Right ventricle myocardium inferior (tissue), 1 donor: Measurements from ENCODE around the gene ARL2BP. TPM values are rescaled to one million over a fixed set of nuclear protein-coding genes. Genes with fewer than 3 reads are reported as not detected.

Source experiments
- ATAC-seq: fragments of 200-7000 bp; cut with Tn5 transposase; one replicate; pipeline ENCODE4 v1.9.1; 2020; ENCODE audit warnings: mild to moderate bottlenecking, moderate library complexity
- DNase-seq: peaks from one replicate; pipeline ENCODE4 v3.0.0; 2021; ENCODE audit errors: missing footprints
- intact Hi-C: fragments of 100-400 bp; cut with DNase I; formaldehyde crosslinking; loops from one replicate; pipeline ENCODE4 v1.11.0; 2022
- total RNA-seq: library from RNA; stranded (reverse); fragmentation: NEBNext Ultra II Directional; extraction: Animal tissue kit (Norgen Biotek cat#: 25700); gene quantifications from one replicate; pipeline ENCODE4 v1.2.1, GENCODE V29; 2021
- donor health status: DM: no; HTN: yes; CAD: no; lungs with severe emphysema.

Gene ARL2BP
- total RNA-seq, 1 donor from 2014 or later, result 64.1 TPM

DNA sequence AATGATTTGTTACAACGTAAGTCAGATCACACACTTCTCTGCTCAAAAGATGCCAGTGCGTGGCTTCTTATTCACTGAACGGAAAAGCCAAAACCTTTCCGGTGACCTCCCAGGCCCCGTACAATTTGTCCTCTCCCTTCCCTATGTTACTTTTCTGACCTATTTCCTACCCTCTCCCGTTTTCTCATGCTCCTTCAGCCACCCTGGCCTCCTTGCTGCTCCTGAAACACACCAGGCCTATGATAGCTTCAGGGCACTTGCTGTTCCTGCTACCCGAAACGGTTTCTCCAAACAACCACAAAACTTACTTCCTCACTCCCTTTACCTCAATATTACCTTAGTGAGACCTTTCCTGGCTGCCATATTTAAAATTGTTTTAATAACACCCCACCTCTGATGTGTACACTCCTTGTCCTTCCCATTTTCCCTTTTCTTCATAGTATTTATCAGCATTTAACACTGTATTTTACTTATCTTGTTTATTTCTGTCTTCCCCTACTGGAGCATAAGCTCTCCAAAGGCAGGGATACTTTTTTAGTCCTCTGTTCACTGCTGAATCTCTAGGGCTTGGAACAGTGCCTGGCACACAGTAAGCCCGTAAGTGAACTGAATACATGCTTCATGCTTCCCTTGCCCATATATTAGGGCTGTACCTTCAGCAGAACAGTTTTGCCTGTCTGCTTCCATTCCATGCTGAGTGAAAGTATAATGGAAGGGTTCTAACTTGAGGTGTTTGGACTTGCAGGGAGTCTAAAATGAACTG is 10.9 kb upstream of the ARL2BP start:
- DNase-seq (no peak), ATAC-seq (peak; percentile 88)
- intact Hi-C loops, result loop anchor here (5.0 kb wide), 1 partner anchor 47 kb away; the partner anchor contains the start of genes PSME3IP1 and RSPRY1

DNA sequence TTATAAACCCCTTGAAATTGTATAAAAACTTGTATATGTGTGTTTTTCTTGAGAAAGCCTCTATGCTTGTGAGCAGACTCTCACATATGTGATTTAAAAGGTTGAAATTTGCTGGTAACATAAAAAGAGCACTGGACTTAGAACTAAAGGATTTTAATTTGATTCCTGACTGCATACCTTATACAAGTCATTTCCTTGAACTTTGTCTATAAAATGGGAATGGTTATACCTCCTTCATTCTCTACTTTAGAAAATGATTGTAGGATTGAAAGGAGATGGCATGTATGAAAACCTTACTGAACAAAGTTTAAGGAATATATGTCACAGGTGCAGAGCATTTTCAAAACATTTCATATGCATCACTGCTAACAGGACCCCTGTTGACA is 10.4 kb upstream of the ARL2BP start:
- ATAC-seq (no peak), DNase-seq (no peak)
- intact Hi-C loops, result loop anchor here (5.0 kb wide), 1 partner anchor 47 kb away; the partner anchor contains the start of genes PSME3IP1 and RSPRY1

DNA sequence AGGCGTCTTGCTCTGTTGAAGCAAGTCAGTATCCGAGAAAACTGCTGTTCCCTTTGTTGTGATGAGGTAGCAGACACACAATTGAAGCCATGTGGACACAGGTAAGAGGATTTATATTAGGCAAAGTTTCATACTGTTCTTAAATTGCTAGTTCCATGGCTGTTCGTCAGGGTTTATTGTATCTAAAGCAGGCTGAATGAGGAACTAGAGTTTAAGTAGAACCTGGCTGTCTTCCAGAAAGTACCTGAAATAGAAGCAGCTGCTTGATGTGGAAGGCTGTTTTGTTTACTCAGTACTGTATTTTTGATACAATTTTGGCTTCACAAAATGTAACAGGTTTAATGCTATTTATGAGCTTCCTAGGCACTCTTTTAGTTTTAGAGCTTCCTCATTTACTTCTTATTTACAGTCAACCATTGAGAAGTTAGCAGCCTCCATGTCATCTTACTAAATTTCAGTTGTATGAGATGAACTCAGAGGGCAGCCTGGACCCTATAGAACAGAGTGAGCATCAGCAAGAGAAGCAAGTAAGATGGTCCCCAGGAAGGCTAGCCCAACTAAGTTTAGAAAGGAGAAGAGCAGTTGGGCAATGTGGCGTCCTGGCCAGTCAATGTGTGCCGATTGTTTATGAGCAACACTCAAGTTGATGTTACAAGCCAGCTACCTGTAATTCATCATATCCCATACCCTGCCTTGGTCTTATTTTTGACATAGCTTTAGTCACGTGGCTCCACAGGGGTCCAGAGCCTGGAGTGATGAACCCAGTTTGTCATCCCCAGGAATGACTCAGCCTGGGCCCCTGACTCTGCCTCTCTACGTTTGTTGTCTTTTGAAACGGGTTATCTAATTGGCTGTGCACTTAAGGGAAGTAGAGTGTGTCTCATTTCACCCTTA is 9.7 kb upstream of the ARL2BP start:
- ATAC-seq (no peak), DNase-seq (no peak)
- intact Hi-C loops, result no loop called here

DNA sequence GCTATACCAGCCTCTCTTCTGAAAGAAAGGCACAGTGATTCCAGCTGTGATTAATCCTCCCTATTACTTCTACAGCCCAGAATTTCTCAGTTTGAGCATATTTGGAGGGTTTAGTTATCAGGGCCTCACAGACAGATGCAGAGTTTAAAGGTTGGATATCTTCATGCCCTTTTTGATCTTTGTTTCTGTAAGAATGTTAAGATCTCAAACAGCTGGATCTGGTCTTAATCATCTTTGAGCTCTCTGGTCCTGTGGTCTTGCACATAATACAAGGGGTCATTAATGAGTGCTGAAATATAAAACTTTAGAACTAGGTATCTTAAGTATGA is 9.1 kb upstream of the ARL2BP start:
- ATAC-seq (no peak), DNase-seq (no peak)
- intact Hi-C loops, result no loop called here

DNA sequence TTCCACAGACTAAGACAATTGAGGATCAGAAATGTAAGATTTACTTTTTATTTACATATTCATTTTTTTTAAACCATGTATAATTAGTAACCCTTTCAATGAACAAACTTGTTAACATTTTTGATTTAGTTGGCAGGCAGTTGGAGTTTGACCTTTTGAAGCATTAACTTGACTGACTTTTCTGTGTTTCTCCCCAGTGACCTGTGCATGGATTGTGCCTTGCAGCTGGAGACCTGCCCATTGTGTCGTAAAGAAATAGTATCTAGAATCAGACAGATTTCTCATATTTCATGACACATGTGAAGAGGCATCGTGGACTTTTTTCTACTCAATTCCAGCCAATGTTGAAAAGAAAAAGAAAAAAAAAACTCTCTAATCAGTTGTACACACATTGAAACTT is 6.4 kb upstream of the ARL2BP start:
- intact Hi-C loops, result no loop called here
- DNase-seq (no peak), ATAC-seq (no peak)

DNA sequence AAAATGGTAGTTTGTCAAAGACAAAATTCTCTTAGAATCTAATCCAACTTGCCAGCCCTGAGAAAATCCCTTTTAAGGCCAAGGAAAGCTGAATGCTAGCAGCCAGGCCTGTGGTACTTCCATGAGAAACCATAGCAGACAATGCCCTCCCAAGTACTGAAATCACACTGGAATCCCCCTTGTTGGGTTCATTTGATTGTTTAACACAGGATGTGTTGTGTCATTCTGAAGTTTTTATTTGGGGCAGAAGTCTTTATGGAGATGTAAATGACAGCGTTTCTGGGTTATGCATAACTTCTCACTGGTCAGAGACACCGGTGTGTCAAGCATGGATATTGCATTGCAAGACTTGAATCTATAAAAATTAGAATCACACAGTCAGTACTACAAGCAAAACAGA is 6.0 kb upstream of the ARL2BP start:
- intact Hi-C loops, result no loop called here
- DNase-seq, result no peak
- no peak for ATAC-seq

DNA sequence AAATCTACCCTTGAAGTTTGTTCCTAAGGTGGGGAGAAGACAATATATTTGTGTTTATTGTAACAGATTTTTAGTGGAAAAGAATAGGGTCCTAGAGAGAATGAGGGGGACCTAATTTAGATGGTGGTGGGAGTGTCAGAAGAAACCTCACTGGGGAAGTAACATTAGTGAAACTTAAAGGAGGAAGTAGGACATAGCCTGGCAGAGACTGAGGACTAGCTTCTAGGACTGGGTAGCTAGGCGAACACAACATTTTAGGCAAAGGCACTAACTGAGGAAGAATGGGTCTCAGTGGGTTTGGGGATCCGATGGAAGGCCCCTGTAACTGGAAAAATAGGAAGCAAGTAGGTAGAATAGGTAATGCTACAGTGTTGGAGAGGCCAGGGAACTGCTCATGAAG is 4.2 kb upstream of the ARL2BP start:
- intact Hi-C loops, result no loop called here
- DNase-seq (no peak), ATAC-seq (no peak)

DNA sequence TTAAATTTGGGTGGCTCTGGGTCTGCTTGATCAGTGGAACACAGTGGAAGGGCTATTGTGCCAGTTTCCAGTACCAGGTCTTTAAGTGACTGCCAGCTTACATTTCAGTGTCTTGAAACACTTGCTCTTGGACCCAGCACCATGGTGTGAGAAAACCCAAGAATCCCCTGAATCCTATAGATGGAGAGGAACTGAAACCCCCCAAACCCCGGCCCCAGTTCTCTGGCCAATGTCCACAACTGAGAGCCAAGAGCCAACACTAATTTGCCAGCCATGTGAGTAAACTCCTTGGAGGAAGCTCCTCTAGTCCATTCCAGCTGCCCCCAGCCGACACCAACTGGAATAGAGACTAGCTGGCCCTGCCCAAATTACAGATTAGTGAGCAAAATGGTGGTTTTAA is 2.4 kb upstream of the ARL2BP start:
- DNase-seq (no peak), ATAC-seq (no peak)

DNA sequence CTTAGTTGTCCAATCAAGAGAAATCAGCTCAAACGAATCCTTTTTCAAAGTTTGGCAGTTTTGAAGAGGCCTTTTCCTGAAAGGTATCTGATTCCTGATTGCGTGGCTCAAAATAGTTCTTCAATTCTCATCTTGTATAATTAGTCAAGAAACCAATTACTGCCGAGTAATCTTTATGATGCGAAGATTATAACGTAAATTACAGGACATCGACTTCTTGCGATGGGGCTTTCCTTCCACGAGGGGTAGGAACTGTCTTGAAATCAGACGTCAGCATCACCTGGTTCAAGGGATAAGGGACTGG is 644 bp upstream of the ARL2BP start:
- no peak for DNase-seq
- no peak for ATAC-seq
- intact Hi-C loops, result loop anchor here (2.0 kb wide), 1 partner anchor 54 kb away; no protein-coding TSS in a partner anchor

More for the DNA sequence above, 2.4 kb upstream of the ARL2BP start:
- intact Hi-C loops, result no loop called here

DNA sequence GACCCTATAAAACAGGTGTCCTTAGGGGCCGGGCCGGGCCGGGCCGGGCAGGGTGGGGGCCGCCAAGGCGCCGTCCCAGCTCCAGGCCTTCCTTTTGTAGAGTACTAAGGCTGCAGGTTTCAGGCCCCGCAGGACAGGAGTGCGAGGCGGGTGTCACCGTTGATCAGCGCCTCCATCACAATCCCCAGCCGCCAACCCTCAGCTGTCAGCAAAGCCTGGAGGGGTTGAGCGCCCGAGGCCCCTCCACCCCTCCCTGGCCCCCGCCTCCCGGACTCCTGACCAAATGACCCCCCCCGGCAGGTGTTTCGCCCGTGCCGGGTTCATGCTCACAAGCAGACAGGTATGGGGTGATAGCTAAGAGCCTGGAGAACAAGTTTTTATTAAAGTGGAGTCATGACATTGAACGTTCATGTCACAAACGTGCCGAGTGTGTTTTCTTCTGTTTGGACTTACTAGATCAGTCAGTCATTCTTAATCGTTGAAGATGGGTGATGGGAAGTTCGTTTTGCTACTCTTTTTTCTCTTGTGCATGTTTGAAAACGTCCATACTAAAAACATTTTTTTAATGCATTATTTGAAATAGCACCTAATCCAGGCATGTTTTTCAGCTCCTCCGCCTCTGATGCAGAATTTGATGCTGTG is 534 bp downstream of the ARL2BP start:
- ATAC-seq (no peak), DNase-seq (peak; percentile 73)
- intact Hi-C loops, result loop anchor here (2.0 to 5.0 kb wide), 2 partner anchors 53 to 58 kb away; partner anchors contain the start of genes PSME3IP1 and RSPRY1

DNA sequence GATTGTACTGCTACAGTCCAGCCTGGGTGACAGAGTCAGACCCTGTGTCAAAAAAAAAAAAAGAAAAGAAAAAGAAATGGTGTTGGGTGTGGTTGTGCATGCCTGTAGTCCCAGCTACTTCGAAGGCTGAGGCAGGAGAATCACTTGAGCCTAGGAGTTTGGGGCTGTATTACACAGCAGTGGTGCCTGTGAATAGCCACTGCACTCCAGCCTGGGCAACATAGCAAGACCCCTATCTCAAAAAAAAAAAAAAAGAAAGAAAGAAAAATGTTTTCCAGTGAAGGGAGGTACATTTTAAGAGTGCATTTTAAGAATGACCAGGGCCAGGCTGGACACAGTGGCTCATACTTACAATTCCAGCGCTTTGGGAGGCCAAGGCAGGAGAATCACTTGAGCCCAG is 6.3 kb downstream of the ARL2BP start:
- ATAC-seq (no peak), DNase-seq (no peak)
- intact Hi-C loops, result no loop called here

DNA sequence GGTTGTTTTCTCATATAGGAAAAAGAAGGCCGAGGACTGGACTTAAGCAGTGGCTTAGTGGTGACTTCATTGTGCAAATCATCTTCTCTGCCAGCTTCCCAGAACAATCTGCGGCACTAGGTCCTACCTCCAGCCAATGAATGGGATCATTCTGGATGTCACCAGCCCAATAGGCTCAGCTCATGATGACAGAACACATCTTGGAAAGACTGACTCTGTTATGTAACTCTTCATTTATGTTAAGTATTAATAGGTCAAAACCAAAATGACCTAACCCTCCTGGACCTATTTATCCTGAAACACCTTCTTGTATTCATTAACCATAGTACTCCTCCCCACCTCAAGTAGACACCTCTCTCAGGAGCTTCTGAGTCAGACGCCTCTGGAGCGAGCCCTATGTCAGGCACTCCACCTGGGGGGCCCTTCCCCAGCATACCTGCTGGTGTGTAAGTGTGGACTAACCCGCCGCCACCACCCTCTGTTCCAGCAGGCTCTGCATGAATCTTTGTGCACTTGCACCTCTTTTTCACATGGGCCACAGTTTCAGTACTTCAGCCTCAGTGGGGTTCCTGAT is 7.2 kb downstream of the ARL2BP start:
- intact Hi-C loops, result no loop called here
- DNase-seq (no peak), ATAC-seq (peak; percentile 9)

DNA sequence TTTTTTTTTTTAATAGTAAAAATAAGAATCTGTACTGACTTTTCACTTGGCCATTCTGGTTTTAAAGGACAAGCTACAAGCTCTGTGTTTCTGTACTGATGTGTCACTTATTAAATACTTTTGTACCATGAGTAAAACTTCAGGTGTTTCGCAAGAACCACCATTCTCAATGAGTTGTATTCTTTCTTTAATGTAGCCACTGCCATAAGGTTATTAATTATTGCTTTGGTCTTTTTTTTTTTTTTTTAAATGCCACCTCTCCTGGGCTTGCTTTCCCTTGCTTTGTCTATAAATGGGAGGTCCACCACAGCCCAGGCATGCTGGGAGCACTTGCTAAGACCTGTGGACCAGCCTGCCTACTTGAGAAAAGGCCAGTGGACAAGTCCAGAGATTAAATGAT is 8.4 kb downstream of the ARL2BP start:
- intact Hi-C loops, result no loop called here
- ATAC-seq, result no peak
- DNase-seq, result no peak

DNA sequence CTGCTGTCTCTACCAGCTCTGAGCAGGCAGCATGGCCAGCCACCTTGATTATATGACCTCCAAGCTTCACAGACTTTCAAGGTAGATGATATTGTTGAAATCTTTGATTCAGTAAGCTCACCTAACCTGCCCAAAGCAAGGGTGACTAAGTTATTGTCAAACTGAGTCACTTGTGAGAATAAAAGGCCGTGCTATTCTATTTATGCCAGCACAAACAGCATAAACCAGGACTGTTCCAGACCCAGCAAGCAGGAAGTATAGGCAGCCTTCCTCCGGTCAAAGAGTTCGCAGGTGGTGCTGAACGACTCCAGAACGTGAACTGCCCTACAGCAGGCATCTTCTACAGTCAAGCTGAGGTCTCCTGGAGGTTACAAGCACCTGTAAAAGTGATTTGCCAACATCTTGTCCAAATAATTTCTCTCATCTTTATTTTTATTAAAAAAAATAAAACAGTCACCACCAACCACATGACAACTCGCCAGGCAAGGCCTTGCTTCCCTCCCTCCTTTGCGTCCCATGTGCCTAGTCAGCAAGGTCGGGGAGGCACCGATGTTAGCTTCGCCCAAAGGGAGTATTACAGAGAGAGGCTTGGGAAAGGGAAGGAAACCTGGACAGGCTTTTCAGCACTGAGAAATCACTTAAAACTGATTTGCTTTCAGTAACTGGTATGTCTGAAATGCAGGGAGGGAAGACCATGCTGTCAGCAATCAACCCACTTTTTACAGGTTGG is 10.8 kb downstream of the ARL2BP start:
- DNase-seq, result no peak
- no peak for ATAC-seq
- intact Hi-C loops, result no loop called here

DNA sequence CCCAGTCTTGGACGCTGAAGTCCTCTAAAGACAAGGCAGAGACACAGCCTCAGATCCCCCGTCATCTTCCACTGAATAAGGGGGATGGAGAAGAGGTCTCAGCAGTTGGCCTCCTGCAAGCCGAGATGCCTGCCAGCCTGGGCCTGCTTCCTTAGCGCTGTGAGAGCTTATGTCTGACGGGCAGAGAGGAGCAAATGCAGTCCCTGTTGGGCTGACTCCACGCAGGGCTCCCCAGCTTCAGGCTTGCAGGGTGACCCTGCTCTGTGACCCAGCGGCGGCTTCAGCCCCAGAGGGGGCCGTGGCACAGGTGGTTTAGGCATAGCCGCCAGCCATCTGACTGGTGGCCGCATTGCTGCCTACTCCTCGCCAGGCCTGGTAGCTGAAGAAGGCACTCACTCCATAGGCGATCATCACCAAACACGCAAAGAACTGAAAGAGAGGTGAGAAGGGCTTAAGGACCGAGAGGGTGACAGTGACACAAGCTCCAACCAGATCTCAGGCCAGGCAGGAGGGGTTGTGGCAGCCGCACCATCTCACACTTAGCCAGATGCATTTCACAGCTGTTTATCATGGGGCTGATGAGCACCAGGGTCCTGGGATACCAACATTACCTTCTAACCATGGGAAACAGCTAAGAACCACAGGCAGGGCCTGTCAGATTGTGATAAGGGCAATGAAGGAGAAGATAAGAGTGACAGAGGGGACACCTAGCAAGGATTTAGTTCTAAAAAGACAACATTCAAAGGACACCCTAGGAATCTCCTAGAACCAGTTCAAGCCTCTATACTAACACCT is 11.7 kb downstream of the ARL2BP start:
- intact Hi-C loops, result no loop called here
- ATAC-seq, result no peak
- DNase-seq, result no peak

DNA sequence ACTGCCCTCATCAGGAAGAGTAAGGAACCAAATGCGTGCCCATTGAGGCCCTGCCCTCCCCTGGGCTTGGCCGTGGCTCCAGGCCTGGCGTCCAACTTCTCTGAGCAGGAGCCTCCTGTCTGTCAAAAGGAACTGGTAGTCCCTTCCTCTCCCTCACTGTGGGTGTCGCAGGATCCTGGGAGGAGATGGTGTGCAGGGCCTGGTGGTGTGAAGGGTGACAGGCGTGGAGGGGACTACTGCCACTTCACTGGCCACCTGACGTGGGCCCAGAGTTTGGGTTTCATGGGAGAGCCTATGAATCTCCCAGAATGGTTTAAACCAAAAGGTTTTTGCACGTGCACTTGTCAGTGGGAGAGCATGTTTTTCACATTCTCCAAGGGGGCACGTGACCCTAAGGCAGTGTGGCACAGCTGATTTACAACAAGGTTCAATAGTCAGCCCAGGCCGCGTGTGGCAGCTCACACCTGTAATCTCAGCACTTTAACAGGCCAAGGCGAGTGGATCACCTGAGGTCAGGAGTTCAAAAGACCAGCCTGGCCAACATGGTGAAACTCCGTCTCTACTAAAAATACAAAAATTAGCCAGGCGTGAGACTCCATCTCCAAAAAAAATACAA is 12.5 kb downstream of the ARL2BP start:
- intact Hi-C loops, result no loop called here
- DNase-seq (no peak), ATAC-seq (no peak)

DNA sequence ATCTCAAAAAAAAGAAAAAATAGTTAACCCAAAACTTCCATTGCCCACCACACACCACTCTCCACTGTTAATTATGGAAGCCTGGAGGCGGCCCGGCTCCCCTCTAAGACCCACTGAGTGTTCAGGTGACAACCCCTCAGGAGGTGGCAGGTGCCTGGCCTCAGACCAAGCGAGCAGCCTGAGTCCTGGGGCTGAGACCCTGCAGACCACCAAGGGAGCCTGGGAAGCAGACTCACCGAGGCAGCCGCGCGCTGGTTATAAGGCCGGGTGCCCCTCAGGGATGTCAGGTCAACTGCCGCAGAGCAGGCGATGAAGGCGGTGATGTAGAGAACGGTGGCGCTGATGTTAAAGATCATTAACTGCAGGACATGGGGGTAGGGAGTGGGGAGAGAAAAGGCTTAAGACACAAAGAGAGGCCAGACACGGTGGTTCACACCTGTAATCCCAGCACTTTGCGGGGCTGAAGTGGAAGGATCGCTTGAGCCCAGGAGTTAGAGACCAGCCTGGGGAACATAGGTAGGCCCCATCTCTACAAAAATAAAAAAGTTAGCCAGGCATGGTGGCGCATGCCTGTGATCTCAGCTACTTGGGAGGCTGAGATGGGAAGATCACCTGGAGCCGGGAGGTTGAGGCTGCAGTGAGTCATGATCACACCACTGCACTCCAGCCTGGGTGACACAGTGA is 13.3 kb downstream of the ARL2BP start:
- ATAC-seq (no peak), DNase-seq (no peak)
- intact Hi-C loops, result no loop called here
